DMS114 treated with DMSO at 0.1 percent for 48 hours (cell line): Measurements from ENCODE around the gene KCNAB3.
"Not testable (repeated sequence)": the region's sequence is repeated elsewhere in the genome, so short reads cannot be mapped to it uniquely, and the experiment has no call there.

Experiments used
- DNase-seq: peaks from one replicate; lab custom pipeline; 2025; ENCODE audit not compliant: unreplicated experiment; lab: John Stamatoyannopoulos, UW

The KCNAB3 gene

DNA sequence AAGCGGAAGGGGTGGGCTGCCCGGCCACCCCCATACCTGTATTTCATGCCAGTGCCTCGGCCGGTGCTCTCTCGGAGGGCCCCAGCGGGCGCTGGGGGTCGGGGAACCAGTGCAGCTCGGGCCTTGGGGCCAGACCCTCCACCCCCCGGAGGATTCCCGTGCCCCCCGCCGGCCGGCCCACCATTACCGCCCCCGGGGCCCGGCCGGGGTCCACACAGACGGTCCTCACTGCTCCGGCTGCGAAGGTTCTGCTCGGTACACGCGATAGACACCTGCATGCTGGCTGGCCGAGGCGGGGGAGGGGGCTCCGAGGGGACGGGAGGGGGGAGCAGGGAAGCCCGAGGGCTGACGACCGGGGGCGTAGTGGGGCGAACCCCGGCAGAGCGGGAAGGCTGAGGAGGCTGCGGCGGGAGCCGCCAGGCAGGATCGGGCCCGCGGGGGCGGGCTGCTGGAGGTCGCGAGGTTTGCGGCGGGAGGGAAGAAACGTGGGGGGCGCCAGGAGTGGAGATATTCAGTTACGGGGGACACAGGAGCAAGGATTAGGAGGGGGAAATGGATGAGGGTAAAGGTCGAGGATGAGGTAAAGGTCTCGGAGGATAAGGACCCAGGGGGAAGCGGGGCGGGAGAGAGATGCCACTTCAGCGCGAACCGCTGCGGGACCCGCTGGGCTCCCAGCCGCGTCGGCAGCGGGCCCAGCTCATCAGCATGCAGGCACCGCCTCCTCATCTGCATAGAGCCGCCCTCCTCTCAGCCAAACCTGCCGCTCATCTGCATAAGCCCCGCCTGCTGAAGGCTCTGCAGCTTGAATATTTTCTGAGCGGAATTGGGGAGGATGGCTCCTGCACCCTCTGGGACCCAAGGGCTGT, at the start of gene KCNAB3:
KCNAB3 (minus strand) TSS at position 699 of the 866 bp plus-strand sequence; CDS start at position 278, 421 bp downstream.
- no peak for DNase-seq

DNA sequence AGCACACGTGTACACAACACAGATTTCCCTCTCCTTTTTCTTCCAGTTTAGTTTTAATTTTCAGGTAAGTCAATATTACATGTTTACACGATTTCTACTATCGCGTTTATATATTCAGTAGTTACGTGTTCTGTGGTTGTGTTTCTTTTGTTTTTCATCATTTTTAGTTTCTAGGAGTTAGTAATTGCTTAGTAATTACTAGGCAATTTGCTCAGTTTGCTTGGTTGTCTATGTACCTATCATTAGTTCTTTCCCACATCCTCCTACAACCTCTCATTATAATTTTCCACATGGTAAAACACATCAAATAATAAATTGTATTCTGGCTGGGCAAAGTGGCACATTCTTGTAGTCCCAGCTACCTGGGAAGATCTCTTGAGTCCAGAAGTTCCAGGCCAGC, 48.1 kb upstream of the KCNAB3 start:
- no peak for DNase-seq

DNA sequence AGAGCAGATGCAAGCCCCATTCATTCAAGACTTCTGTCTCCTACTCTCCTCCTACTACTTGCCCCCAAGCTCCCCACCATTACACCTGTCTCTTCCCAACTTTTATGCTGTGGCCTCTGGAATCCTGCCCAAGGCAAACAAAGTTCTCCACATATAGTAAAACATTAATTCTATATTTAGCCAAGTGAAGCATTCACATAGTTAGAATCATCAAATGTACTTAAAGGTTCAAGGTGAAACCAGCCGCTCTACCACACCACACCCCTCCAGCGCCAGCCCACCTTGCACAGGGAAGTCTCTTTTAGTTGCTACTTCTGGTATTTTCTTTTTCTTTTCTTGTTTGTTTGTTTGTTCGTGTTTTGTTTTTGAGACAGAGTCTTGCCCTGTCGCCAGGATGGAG, 47.4 kb upstream of the KCNAB3 start:
- no peak for DNase-seq

DNA sequence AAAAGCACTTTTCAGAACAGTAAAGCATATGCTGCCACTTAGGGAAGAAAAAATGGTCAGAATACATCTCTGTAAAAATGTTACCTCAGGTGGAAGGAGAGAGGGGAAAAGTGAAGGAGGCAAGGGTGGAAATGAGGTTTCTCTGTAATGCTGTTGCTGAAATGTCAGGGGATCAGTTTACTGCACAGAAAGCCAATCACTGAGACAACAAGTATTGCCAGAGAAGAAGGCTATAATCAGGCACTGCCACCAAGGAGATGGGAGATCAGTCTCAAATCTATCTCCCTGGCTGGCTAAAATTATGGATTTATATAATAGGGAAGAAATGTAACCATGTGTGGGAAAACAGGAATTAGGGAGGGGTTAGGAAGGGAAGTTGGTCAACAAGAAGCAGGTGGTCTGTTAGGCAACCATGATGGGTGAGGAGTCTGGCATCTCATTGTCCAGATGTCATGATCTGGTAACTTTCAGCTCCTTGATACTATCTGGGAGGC, 45.0 kb upstream of the KCNAB3 start:
- DNase-seq: no peak

DNA sequence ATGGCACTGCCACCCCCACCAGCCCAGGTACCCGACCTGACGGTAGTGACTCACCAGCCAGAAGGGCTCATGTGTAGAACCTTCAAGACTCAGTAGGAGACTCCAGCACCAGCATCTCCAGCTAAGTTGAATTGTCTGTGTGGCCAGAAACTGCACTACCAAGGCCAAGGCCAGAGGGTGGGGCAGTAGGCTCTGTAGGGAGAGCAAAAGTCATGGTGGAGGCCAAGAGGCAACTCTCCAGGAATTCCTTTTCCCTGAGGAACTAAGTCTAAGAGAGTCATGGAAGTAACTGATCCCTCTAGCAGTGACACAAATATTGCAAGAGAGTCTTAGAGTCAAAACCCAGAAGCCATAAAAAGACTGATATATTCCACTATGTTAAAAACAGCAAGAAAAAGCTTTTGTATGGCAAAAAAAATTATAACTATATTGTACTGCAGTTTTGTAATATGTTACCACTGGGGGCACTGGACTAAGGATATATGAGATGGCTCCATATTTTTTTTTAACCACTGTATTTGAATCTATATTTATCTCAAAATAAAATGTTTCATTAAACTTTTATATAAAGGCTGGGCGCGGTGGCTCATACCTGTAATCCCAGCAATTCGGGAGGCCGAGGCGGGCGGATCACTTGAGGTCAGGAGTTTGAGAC, 42.6 kb upstream of the KCNAB3 start:
- no peak for DNase-seq

DNA sequence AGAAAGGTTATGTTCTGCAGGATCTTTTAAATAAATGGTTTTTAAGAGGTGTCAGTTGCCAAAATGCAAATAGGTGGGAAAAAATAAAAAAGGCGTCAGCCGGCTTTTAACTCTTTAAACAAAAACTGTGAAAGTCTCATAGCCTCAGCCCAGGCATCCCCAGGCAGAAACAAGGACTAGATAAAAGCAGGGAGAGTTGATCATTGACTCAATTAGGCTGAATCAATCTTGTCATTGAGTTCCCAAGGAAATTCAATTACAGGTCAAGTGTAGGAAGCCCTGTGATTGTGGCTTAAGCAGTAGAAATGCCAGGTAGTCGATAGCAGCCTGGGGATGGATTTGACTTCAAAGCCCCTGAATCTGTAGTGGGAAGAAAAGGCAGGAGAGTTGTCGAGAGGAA, 42.0 kb upstream of the KCNAB3 start:
- no peak for DNase-seq

DNA sequence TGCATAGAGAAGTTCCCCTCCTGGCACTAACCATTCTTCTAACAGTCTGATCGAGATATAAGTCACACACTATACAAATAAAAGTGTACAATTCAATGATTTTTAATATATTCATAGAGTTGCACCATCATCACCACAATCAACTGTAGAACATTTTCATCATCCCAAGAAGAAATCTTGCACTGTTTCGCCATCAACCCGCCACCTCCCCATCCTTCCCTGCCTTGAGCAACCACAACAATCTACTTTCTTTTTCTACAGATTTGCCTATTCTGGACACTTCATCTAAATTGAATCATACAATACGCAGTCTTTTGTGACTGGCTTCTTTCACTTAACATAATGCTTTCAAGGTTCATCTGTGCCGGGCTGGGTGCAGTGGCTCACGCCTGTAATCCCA, 39.8 kb upstream of the KCNAB3 start:
- DNase-seq: no peak

DNA sequence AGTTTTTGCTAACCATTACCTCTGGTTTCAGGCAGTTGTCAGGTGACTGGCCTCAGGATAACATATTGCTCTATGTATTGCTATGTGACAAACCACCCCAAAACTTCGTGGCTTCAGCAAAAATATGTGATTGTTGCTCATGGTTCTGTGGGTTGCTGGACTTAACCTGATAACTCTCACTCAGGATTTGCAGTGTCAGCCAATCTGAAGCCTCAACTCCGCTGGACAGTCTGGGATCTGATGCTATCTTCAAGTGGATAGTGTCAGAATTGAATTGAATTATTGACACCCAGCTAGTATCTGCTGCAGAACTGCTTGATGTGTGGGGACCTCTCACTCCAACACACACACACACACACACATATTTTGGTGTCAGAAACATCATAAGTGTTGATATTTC, 38.1 kb upstream of the KCNAB3 start:
- no peak for DNase-seq

DNA sequence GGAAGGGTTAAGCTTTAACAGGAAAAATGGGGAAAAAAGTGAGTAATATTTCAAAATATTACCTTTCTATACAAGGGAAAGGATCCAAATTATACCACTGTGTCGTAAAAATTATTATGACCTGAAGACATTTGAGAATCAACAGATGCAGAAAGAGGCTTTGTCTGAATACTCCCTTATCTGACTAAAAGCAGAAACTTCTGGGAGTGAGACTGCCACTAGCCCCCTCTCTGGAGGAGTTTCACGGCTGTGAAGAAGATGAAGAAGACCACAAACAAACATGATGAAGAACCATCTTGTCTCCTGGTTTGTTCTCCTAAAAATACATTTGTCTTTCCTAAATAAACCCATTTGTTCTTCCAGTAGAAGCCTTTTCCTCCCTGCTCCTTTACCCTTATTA, 31.8 kb upstream of the KCNAB3 start:
- no peak for DNase-seq

DNA sequence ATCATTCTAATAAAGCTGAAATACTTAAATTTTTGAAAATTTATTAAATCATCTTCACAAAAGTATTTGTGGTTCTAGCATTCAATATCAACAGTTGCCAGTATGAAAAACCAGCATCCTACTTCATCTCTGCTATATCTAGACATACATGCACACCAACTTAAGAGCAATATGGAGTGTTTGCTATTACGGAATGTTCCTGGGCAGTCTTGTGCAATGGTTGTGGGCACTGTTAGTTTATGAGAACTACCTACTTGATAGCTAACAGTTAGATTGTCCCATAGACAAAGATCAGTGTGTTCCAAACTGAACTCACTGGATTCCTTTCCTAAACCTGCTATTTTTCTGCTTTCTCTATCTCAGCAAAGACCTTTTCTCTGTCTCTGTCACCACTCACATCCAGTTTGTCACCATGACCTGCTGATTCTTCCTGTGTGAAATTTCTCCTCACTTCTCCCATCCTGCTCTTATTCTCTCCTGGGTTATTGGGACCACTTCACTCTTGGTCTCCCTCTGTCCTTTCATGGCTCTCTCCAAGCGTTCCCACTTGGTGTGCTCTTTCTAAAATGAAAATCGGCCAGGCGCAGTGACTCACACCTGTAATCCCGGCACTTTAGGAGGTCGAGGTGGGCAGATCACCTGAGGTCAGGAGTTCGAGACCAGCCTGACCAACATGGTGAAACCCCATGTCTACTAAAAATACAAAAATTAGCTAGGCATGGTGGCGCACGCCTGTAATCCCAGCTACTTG, 30.0 kb upstream of the KCNAB3 start:
- no peak for DNase-seq

DNA sequence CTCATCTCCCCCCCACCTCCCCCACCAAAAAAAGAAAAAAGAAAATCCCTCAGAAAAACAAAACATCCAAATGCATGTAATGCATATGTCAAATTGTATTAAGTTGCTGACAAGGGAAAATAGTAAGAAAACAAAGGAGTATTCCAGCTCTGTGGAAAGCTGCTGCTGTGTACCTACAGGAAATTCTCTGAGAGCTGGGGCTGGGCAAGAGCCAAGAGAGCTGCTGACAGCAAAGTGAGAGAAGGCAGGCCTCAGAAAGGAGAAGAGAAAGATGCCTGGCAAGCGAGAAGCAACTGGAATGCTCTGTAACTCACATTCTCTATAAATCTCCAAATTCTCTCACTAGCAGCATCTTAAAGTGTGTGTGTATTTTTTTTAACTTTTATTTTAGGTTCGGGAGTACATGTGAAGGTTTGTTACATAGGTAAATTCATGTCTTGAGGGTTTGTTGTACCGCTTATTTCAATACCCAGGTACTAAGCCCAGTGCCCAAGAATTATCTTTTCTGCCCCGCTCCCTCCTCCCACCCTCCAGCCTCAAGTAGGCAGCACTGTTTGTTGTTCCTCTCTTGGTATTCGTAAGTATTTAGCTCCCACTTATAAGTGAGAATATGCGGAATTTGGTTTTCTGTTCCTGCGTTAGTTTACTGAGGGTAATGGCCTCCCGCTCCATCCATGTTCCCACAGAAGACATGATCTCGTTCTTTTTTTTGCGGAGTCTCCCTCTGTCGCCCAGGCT, 26.7 kb upstream of the KCNAB3 start:
- DNase-seq: no peak

DNA sequence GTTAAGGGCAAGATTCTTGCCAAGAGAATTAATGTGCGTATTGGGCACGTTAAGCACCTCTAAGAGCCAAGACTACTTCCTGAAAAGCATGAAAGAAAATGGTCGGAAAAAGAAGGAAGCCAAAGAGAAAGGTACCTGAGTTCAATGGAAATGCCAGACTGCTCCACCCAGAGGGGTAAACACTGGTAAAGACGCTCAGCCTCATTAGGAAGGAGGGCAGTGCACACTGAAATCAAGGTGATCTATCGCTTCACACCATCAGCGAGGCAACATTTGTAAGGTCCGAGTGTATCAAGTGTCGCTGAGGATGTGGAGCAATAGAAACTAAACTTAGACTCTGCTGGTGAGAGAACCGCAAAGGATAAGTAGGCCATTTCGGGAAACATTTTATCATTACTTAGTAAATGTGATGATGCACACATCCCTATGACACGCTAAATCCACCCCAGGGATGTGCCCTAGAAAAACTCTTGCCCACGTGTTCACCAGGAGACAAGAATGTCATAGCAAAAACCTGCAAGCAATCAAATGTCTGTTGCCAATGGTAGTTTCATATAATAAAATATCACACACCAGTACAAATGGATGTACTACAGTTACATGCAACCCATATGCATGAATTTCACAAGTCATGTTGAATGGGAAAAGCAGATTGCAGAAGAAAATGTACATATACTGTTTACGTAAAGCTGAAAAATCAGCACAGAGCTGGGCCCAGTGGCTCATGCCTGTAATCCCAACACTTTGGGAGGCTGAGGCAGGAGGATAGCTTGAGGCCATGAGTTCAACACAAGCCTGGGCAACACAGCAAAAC, 26.0 kb upstream of the KCNAB3 start:
- no peak for DNase-seq

DNA sequence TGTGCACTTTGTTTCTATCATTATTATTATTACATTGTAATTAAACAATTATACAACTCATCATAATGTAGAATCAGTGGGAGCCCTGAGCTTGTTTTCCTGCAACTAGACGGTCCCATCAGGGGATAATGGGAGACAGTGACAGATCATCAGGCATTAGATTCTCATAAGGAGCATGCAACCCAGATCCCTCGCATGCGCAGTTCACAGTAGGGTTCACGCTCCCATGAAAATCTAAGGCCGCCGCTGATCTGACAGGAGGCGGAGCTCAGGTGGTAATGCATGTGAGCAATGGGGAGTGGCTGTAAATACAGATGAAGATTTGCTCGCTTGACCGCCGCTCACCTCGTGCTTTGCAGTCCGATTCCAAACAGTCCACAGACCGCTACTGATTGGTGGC, 23.6 kb upstream of the KCNAB3 start:
- not testable (repeated sequence) for DNase-seq

DNA sequence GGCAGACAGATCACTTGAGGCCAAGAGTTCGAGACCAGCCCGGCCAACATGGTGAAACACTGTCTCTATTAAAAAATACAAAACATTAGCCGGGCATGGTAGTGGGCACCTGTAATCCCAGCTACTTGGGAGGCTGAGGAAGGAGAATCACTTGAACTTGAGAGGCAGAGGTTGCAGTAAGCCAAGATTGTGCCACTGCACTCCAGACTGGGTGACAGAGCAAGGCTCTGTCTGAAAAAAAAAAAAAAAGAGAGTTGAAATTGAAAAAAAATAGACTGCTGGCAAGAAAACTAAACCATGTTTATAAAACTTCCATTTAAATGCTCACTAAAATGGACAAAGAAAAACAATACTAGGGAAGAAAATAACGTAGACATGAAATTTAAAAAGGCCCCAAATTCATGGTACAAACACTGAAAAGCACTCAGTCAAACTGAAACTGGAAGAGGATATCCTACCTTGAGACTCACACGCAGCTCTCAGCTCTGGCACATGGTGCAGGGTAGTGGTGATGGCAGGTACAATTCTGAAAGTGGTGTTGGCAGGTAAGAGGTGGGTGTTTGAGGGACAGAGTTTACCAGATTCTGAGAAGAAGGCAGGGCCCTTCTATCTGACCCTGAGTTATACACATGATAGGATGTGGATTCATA, 21.6 kb upstream of the KCNAB3 start:
- DNase-seq: no peak

DNA sequence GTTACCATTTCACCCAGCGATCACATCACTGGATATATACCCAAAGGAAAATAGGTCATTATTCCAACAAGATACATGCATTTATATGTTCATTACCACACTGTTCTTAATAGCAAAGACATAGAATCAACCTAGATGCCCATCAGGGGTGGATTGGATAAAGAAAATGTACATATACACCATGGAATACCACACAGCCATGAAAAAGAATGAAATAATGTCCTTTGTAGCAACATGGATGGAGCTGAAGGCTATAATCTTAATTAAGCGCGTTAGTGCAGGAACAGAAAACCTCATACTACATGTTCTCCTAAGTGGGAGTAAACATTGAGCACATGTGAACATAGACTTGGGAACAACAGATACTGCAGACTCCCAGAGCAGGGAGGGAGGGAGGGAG, 20.9 kb upstream of the KCNAB3 start:
- no peak for DNase-seq

DNA sequence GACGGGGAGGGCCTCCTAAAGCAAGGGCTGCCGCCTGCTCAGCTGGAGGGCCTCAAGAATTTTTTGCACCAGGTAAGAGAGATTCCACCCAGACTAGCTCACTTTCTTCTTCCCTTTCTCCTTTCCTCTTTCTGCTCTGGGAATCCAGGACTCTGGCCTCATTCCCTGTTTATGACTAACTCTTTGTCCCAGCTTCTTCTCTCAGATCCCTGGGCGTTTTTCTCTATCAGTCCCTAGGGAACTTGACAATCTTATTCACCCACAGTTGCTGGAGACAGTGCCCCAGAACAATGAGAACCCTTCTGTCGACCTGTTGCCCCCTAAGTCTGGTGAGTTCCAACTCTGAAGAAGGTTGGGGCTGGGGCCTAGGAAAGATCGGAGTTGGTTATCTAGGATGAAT, 18.0 kb upstream of the KCNAB3 start:
- no peak for DNase-seq

DNA sequence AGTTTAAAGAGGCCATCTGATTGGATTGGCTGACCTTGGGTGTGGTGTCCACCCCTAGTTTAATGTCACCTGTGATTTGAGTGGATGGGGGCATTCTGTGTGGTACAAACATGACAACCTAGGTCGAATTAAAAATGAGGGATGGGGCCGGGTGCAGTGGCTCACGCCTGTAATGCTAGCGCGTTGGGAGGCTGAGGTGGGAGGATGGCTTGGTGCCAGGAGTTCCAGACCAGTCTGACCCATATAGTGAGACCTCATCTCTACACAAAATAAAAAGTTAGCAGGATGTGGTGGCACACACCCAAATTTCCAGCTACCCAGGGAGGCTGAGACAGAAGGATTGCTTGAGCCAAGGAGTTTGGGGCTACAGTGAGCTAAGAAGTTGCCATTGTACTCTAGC, 16.8 kb upstream of the KCNAB3 start:
- DNase-seq: no peak

DNA sequence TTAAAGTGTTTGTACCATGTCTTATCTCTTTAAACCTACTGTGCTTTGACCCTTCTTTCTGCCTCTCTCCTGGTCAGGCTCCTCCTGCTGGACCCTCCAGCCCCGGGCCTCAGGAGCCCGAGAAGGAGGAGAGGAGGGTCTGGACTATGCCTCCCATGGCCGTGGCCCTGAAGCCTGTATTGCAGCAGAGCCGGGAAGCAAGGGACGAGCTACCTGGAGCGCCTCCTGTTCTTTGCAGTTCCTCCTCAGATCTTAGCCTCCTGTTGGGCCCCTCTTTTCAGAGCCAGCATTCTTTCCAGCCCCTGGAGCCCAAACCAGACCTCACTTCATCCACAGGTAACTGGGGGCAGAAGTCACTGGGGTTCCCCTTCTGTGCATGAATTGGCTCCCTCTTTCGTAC, 16.0 kb upstream of the KCNAB3 start:
- no peak for DNase-seq

DNA sequence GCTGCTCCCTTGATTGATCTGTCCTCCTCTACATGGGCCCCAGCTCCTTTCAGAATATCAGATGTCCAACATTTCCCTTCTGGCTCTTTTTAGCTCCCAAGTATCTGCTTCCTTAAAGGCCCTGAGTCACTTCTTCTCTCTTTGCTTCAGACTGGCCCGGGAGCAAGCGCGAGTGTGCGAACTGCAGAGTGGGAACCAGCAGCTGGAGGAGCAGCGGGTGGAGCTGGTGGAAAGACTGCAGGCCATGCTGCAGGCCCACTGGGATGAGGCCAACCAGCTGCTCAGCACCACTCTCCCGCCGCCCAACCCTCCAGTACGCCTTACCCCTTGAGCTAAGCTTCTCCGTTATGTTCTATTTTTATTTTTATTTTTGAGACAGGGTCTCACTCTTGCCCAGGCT, 14.7 kb upstream of the KCNAB3 start:
- no peak for DNase-seq

DNA sequence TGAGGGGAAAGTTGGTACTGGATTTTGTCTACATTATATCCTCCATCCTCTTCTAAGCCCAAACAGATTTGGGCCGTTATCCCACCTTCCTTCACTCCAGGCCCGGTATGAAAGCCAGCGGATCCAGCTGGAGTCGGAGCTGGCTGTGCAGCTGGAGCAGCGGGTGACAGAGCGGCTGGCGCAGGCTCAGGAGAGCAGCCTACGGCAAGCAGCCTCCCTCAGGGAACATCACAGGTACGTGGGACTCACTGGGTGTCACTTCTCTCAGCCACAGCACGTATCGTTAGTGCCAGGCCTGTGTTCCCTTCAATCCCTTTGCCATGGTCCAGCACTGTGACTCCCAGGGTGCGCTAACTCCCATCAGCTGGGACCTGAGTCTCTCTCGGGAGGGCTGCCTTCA, 13.6 kb upstream of the KCNAB3 start:
- no peak for DNase-seq
